GM12878 (cell line): ENCODE results near the gene LRBA. TPM values are rescaled to one million over a fixed set of nuclear protein-coding genes. Genes with fewer than 3 reads are reported as not detected.

Source experiments
- CTCF ChIP-seq, 3 experiments: IDR thresholded peaks in 2 of 3; conservative IDR thresholded peaks in 1 of 3; 2 replicates each; pipeline ENCODE4 v1.5.1; 2011; ENCODE audit warnings: low read depth in 3 of 3, low read length in 3 of 3, mild to moderate bottlenecking in 3 of 3, control low read depth in 2 of 3, moderate library complexity in 2 of 3, inconsistent platforms in 1 of 3, mixed read lengths in 1 of 3; ENCODE audit not compliant: control insufficient read depth in 2 of 3, insufficient read depth in 1 of 3; ENCODE audit errors: extremely low read depth in 1 of 3
- DPF2 ChIP-seq: fragments of 450-650 bp; IDR thresholded peaks from 2 replicates; pipeline ENCODE4 v1.6.1; 2017; ENCODE audit warnings: mild to moderate bottlenecking
- EP300 ChIP-seq, 2 experiments: fragments of 150-350 bp in 1 of 2; IDR thresholded peaks; 2 replicates each; pipeline ENCODE4 v1.6.1; 2011 to 2012; ENCODE audit warnings: low read depth in 2 of 2, low read length in 2 of 2, borderline replicate concordance in 1 of 2, improper control_type of control experiment in 1 of 2, inconsistent platforms in 1 of 2; ENCODE audit not compliant: control insufficient read depth in 1 of 2
- MEF2B ChIP-seq: fragments of 450-650 bp; IDR thresholded peaks from 2 replicates; pipeline ENCODE4 v1.6.1; 2018; ENCODE audit warnings: mild to moderate bottlenecking, moderate library complexity; ENCODE audit not compliant: partially characterized antibody, poor library complexity, severe bottlenecking
- NBN ChIP-seq: fragments of 450-650 bp; IDR thresholded peaks from 2 replicates; pipeline ENCODE4 v1.6.1; 2016
- NRF1 ChIP-seq: conservative IDR thresholded peaks from 2 replicates; pipeline ENCODE4 v1.6.1; 2011; ENCODE audit warnings: mild to moderate bottlenecking, low read depth, low read length, improper control_type of control experiment
- PKNOX1 ChIP-seq: fragments of 450-650 bp; IDR thresholded peaks from 2 replicates; pipeline ENCODE4 v1.6.1; 2016; ENCODE audit warnings: mild to moderate bottlenecking
- RELA ChIP-seq: fragments of 450-650 bp; IDR thresholded peaks from 2 replicates; pipeline ENCODE4 v1.8.0; 2014; ENCODE audit warnings: borderline replicate concordance; ENCODE audit not compliant: partially characterized antibody
- SIN3A ChIP-seq: IDR thresholded peaks from 2 replicates; pipeline ENCODE4 v1.6.1; 2012; ENCODE audit warnings: low read depth, low read length, improper control_type of control experiment
- SMC3 ChIP-seq: IDR thresholded peaks from 2 replicates; pipeline ENCODE4 v1.6.1; 2011; ENCODE audit warnings: low read length, improper control_type of control experiment, borderline replicate concordance
- TBL1XR1 ChIP-seq: IDR thresholded peaks from 2 replicates; pipeline ENCODE4 v1.6.1; 2012; ENCODE audit warnings: low read depth, low read length, improper control_type of control experiment
- TCF7 ChIP-seq: IDR thresholded peaks from 2 replicates; pipeline ENCODE4 v1.6.1; 2014; ENCODE audit warnings: antibody characterized with exemption, borderline replicate concordance
- USF2 ChIP-seq: IDR thresholded peaks from 2 replicates; pipeline ENCODE4 v1.6.1; 2011; ENCODE audit warnings: low read depth, low read length, improper control_type of control experiment, borderline replicate concordance
- ZBTB11 ChIP-seq: fragments of 450-650 bp; formaldehyde crosslinking; IDR thresholded peaks from 2 replicates; pipeline ENCODE4 v1.5.0; 2022; ENCODE audit warnings: mild to moderate bottlenecking, missing genetic modification characterization
- ZBTB40 ChIP-seq: fragments of 450-650 bp; IDR thresholded peaks from 2 replicates; pipeline ENCODE4 v1.6.1; 2016; ENCODE audit warnings: mild to moderate bottlenecking, moderate library complexity, borderline replicate concordance
- ZNF384 ChIP-seq: IDR thresholded peaks from 2 replicates; pipeline ENCODE4 v1.6.1; 2012; ENCODE audit warnings: low read depth, mild to moderate bottlenecking, low read length, improper control_type of control experiment, borderline replicate concordance
- polyA plus RNA-seq, 11 experiments: library from polyadenylated mRNA; depleted of rRNA in 4 of 11; unstranded in 6 of 11; stranded (reverse) in 5 of 11; fragments of >200 nt; fragmentation: Nextera tagmentation in 4 of 11; fragmentation: Illumina TruSeq in 1 of 11; extraction: Ambion mirVana in 4 of 11; extraction: Trizol in 1 of 11; gene quantifications; 1 replicate in 1 of 11; 2 replicates in 10 of 11; pipeline versions ENCODE4 v1.2.1 to v1.2.3, GENCODE V29; 2011 to 2016; ENCODE audit warnings: inconsistent platforms in 2 of 11, missing spikeins in 2 of 11, low read depth in 1 of 11
- total RNA-seq, 4 experiments: library from RNA; depleted of rRNA in 3 of 4; stranded (reverse); fragments of >200 nt in 3 of 4; fragmentation: Illumina TruSeq in 1 of 4; extraction: Trizol in 1 of 4; gene quantifications; 2 replicates each; pipeline versions ENCODE4 v1.2.1 to v1.2.3, GENCODE V29; 2013 to 2021

The LRBA gene
- total and polyA plus RNA-seq, 10 of the 15 experiments (the other 5 are each of a cell fraction or from before 2014, with no cell fraction given), result 20.3 to 93.4 (median 55.0) TPM

- TF ChIP-seq ZBTB11 (CRISPR knock-in tag) (no peak), TCF7 (no peak), DPF2 (peak; percentile 79; the same call in 1 of the 2 replicates), RELA (peak; percentile 62), ZBTB40 (peak; percentile 35; the same call in 1 of the 2 replicates), CTCF (IDR thresholded peaks at IDR 0.05 in 2 of 3, conservative IDR thresholded peaks at IDR 0.05 in 1 of 3; ENCODE audit: control insufficient read depth in 2 of 3, extremely low read depth in 1 of 3, insufficient read depth in 1 of 3, low read depth in 3 of 3, low read length in 3 of 3) (no peak), SIN3A (peak; percentile 40; the same call in 1 of the 2 replicates), TBL1XR1 (no peak), ZNF384 (no peak), USF2 (no peak), EP300 (IDR thresholded peaks at IDR 0.05; ENCODE audit: borderline replicate concordance in 1 of 2, control insufficient read depth in 1 of 2, low read depth in 2 of 2, low read length in 2 of 2) (no peak), PKNOX1 (no peak), NRF1 (peak; percentile 67), MEF2B (no peak), NBN (peak; percentile 53; the same call in 1 of the 2 replicates), SMC3 (no peak)
These were observed 619 bp upstream of the LRBA start (continued) for GRCh38 chr4:151015459-151016347.
